ENCODE data around the gene TRABD2B.

TRABD2B gene

GRCh38 chr1:47818682-47819573, 178.3 kb downstream of the TRABD2B start:
- no peak for DNase-seq

- no peak for DNase-seq
These were observed 179.3 kb downstream of the TRABD2B start for GRCh38 chr1:47817861-47818260.

GRCh38 chr1:47816325-47817071, 180.7 kb downstream of the TRABD2B start:
- no peak for DNase-seq

GRCh38 chr1:47814612-47815395, 182.4 kb downstream of the TRABD2B start:
- peak; percentile 73 for DNase-seq

- no peak for DNase-seq
These were observed 183.2 kb downstream of the TRABD2B start for GRCh38 chr1:47813970-47814369.

- peak; percentile 54 for DNase-seq
These were observed 184.2 kb downstream of the TRABD2B start for GRCh38 chr1:47812904-47813514.

- no peak for DNase-seq
These were observed 186.1 kb downstream of the TRABD2B start for GRCh38 chr1:47810964-47811682.

GRCh38 chr1:47809301-47810084, 187.7 kb downstream of the TRABD2B start:
- DNase-seq, result peak; percentile 60

- DNase-seq, result no peak
These were observed 188.6 kb downstream of the TRABD2B start for GRCh38 chr1:47808612-47809011.

- DNase-seq, result peak; percentile 76
These were observed 191.2 kb downstream of the TRABD2B start for GRCh38 chr1:47805921-47806361.

GRCh38 chr1:47805018-47805417, 192.2 kb downstream of the TRABD2B start:
- DNase-seq, result no peak

GRCh38 chr1:47803815-47804501, 193.2 kb downstream of the TRABD2B start:
- DNase-seq, result peak; percentile 74

GRCh38 chr1:47797575-47797974, 199.6 kb downstream of the TRABD2B start:
- DNase-seq, result no peak

- DNase-seq, result no peak
These were observed 200.6 kb downstream of the TRABD2B start for GRCh38 chr1:47796626-47797025.

GRCh38 chr1:47795102-47795501, 202.1 kb downstream of the TRABD2B start:
- no peak for DNase-seq

GRCh38 chr1:47794530-47794929, 202.7 kb downstream of the TRABD2B start:
- DNase-seq, result no peak

- DNase-seq, result no peak
These were observed 203.1 kb downstream of the TRABD2B start for GRCh38 chr1:47794081-47794480.

- no peak for DNase-seq
These were observed 203.6 kb downstream of the TRABD2B start for GRCh38 chr1:47793563-47793962.

- no peak for DNase-seq
These were observed 204.4 kb downstream of the TRABD2B start for GRCh38 chr1:47792779-47793178.

- no peak for DNase-seq
These were observed 205.1 kb downstream of the TRABD2B start for GRCh38 chr1:47791879-47792608.

Data from right hindlimb (tissue), 1 donor.